Inflammatory macrophage treated with lipopolysaccharide for 1 hour (primary cell): ENCODE measurements around the gene OR7G3.

Source experiments
- DNase-seq, 2 donors: peaks; one replicate each; pipeline ENCODE4 v3.0.0-alpha.2; 2020 to 2022

The OR7G3 gene

DNA sequence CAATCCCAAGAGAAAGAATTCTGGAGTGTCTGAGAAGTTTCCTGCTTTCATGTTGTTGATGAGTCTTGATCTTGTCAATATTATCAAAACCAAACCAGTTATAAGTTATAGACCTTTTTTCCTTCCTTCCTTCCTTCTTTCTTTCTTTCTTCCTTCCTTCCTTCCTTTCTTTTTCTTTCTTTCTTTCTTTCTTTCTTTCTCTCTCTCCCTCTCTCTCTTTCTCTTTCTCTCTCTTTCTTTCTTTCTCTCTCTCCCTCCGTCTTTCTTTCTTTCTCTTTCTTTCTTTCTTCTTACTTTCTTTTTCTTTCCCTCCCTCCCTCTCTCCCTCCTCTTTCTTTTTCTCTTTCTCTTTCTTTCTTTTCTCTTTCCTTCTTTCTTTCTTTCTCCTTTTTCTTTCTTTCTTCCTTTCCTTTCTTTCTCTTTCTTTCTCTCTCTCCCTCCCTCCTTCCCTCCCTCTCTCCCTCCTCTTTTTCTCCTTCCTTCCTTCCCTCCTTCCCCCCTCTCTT is at the start of gene OR7G3:
TSS of gene OR7G3 (minus strand) at position 51 of the 506 bp plus-strand sequence. CDS start at position 51, 0 bp downstream.
- DNase-seq: no peak

DNA sequence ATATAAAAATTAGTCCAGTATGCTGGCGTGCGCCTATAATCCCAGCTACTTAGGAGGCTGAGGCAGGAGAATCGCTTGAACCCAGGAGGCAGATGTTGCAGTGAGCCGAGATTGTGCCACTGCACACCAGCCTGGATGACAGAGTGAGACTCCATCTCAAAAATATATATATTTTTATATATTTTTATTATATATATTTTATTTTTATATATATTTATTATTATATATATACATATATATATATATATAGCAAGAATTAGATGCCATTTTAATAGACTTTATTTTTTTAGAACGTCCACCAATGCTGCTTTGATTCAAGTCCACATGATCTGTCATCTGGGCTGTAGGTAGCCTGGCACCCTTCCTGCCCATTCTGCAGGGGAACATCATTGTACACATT is 48.6 kb upstream of the OR7G3 start:
- DNase-seq: no peak

DNA sequence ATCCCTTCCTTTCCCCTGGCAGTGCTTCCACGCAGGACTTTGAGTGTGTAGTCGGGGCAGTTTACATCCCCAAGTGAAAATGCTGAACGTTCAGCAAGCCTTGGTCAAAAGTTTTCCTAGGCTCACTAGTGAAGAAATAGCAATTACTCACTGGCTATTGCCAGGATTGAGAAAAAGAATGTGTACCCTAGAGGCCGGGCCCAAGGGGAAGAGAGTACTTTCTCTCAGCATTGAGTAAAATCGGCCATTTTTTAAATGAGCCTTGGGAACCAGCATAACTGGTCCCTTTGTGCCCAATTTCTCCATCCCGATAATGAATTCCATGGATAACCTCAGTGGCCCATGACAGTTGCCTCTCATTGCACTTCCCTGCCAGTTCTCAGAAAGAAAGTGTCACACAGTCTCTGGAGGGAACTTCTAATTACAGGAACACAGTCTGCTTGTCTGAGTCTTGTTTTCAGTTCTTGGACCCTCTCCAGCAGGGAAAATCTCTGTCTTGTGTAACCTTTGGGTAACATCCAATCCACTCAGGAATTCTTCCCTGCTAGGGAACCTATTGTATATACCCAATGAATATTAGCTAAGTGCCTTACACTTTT is 44.7 kb upstream of the OR7G3 start:
- no peak for DNase-seq

- DNase-seq: peak; percentile 24 to 35
Measured at GRCh38 chr19:9166846-9167245, 40.1 kb upstream of the OR7G3 start.

GRCh38 chr19:9165261-9165660 is 38.5 kb upstream of the OR7G3 start:
- DNase-seq: peak in 1 of 2 donors; percentile 3

GRCh38 chr19:9161427-9161826 is 34.7 kb upstream of the OR7G3 start:
- DNase-seq: no peak

GRCh38 chr19:9159891-9160290 is 33.1 kb upstream of the OR7G3 start:
- DNase-seq: no peak

- no peak for DNase-seq
Measured at GRCh38 chr19:9156304-9156703, 29.6 kb upstream of the OR7G3 start.

GRCh38 chr19:9155591-9155990 is 28.8 kb upstream of the OR7G3 start:
- no peak for DNase-seq

DNA sequence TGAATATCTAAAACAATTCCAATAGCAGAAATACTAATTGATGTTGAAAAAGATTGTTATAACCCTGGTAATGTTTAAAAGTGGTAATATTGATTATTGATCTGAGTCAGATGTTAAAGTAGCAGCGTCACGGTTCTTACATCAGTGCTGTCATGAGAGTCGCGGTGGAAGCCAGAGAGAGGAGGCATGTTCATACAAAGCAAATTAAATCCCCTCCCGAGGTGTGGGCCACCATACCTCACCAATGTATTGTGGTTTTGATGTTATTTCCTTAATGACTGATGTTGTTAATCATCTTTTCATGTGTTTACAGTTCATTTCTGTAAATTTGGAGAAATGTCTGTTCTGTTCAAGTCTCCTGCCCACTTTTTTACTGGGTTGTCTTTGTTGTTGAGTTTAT is 24.6 kb upstream of the OR7G3 start:
- DNase-seq: no peak

GRCh38 chr19:9150650-9151049 is 23.9 kb upstream of the OR7G3 start:
- DNase-seq: no peak

DNA sequence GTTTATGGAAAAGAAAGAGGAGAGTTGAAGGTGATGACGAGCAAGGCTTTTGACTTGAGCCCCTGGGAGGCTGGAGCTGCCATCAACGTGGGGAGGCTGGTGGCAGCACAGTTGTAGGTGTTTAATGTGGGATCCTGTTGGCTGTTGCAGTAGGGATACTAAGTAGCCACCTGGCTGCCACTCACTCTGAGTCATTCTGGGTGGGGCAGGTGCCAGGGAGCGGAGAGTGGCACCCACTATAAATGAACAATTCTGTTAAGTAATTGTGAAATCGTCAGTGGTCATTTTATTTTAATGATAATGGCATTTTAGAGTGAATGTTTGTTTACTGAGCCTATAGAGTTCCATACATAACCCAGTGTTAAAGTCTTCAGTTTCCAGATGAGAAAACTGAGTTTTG is 23.2 kb upstream of the OR7G3 start:
- DNase-seq: no peak

DNA sequence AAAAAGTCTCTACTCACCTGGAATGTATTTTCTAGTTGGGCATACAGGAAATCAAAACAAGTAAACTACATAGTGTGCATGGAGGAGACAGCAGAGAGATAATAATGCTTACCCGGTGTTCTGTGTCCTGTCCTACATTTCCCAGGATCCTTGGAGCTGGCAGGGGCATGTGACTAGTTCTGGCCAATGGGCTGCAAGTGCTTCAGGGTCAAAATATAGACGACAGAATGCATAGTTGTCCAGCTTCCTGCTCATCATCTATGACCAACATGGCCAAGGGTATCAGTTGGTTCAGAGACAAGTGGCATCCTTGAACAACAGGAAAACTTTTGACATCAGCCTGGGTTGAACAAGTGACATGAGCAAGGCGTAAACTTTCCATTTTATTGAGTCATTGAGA is 21.9 kb upstream of the OR7G3 start:
- DNase-seq: no peak

GRCh38 chr19:9146882-9147281 is 20.1 kb upstream of the OR7G3 start:
- DNase-seq: no peak

DNA sequence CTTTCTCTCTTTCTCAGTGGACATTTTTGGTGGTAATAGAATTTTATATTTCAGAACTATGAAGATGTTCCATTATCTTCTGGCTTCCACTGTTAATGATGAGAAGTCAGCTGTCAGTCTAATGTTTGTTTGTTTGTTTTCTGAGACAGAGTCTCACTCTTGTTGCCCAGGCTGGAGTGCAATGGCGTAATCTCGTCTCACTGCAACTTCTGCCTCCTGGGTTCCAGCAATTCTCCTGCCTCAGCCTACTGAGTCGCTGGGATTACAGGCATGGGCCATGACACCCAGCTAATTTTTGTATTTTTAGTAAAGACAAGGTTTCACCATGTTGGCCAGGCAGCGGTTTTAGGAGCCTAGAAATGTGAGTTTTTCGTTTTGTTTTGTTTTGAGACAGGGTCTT is 18.2 kb upstream of the OR7G3 start:
- no peak for DNase-seq

- DNase-seq: peak; percentile 90 to 98
Measured at GRCh38 chr19:9140159-9140874, 13.6 kb upstream of the OR7G3 start, which contains the start of gene ZNF317. ZNF317 (plus strand) TSS chr19:9140397; CDS start chr19:9156017, 15,620 bp downstream.

DNA sequence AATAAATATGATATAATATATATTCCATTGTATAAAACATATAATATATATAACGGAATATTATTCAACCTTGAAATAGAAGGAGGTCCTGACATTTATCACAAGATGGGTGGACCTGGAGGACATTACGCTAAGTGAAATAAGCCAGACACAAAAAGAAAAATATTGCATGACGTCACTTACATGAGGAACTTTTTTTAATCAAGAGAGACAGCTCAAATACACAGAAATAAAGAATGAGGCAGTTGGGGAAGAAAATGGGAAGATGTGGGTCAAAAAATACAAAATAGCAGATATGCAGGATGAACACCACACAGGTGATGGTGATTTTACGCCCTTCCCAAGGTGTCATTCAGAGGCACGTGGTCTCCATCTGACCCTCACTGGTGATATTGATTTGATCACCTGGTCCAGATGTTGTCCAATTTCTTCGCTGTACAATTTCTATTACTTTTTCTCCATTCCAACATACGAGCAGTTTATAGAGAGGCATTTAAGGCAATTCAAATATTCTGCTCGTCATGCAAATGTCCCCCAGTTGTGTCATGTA is 12.9 kb upstream of the OR7G3 start:
- DNase-seq: no peak

DNA sequence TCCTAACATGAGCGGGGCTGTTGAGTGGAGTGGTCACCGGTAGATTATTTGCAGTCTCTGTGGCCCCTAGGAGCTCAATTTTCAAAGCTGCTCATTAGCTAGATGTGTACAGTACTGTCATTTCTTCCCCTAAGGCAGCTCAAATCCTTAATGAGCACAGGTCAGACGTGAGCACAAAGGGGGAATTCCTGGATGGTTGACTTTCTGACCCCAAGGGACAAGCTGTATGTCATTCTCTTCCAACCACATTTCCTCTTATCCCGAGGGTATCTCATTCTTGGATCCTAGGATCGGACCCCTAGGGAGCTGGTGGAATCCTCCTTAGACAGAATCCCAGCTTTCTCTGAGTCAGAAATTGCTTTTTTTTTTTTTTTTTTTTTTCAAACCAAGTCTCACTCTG is 5.7 kb upstream of the OR7G3 start:
- no peak for DNase-seq

- DNase-seq: peak; percentile 66 to 83
Measured at GRCh38 chr19:9130965-9131364, 4.2 kb upstream of the OR7G3 start.

DNA sequence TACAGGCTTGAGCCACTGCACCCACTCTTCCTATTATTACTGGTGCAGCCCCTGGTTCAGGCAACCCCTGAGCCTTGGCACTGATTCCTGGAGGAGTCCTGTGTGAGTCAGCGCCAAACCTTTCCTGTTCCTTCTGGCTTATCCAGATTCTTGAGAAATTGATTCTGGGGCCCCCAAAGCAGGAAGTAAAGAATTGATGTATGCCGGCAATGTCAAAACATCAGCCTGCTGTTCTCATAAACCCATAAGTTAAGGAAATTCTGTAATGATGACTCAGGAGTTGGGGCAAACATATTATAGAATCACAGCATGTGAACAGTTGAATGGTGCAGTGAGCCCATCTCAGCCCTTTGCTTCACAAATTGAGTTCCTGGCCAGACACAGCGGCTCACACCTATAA is 1.4 kb upstream of the OR7G3 start:
- peak; percentile 73 to 89 for DNase-seq

- no peak for DNase-seq
Measured at GRCh38 chr19:9116547-9116946, 10.2 kb downstream of the OR7G3 start.

DNA sequence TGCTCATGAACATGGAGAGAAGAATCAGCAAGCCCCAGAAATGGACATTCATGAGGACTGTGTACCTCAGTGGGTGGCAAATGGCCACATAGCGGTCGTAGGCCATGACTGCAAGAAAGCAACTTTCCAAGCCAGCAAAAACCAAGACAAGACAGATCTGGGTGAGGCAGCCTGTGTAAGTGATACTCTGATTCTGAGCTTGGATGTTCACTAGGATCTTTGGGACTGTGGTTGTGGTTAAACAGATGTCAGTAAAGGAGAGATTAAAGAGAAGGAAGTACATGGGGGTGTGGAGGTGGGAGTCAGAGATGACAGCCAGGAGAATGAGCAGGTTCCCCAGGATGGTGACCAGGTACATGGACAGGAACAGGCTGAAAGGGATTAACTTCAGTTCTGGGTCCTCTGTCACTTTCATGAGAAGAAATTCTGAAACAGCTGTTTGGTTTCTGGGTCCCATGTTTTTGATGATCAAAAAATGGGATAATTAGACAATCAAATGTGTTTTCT is 11.4 kb downstream of the OR7G3 start, which contains the start of gene OR7G1:
TSS of gene OR7G1 (minus strand) at position 457 of the 507 bp plus-strand sequence. CDS start at position 457, 0 bp downstream.
- DNase-seq: no peak

DNA sequence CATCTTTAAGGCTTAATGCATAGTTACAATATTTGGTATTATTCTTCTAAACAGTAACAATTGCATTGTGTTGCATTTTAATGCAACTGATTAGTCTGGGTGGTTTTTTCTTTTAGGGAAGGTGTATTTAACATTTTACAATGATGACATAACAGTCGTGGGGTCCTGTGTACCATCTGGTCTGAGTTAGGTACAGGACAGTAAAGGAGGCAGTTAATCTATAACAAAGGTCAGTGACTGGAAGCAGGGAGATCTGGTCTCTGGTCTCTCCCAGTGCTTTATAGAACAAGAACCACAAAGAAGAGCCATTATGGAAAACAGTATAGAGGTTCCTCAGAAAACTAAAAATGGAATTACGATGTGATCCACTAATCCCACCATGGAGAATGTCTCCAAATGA is 16.8 kb downstream of the OR7G3 start:
- DNase-seq: no peak

GRCh38 chr19:9107375-9107774 is 19.4 kb downstream of the OR7G3 start, which contains the start of gene OR7G2:
OR7G2 (minus strand) TSS chr19:9107475; CDS start chr19:9103243, 4,232 bp downstream.
- DNase-seq: no peak
